NT2/D1 (cell line): ENCODE results near the gene POTEF.
"Not testable (repeated sequence)": the region's sequence is repeated elsewhere in the genome, so short reads cannot be mapped to it uniquely, and the experiment has no call there.

Source experiments
- DNase-seq: peaks from one replicate; pipeline ENCODE4 v3.0.0-alpha.2; 2011; ENCODE audit warnings: low read depth, low spot score
- H3K27me3 ChIP-seq: 2 replicates; pipeline ENCODE4 v1.6.0; 2011; ENCODE audit warnings: mild to moderate bottlenecking; ENCODE audit not compliant: insufficient read length, insufficient read depth
- H3K36me3 ChIP-seq: 2 replicates; pipeline ENCODE4 v1.6.1; 2011; ENCODE audit warnings: mild to moderate bottlenecking, low read length, mixed read lengths; ENCODE audit not compliant: insufficient read depth, insufficient read length
- H3K4me1 ChIP-seq: 2 replicates; pipeline ENCODE4 v1.5.1; 2011; ENCODE audit not compliant: insufficient read depth, insufficient read length
- H3K4me3 ChIP-seq: 2 replicates; pipeline ENCODE4 v1.5.1; 2011; ENCODE audit warnings: low read depth; ENCODE audit not compliant: insufficient read length
- H3K9ac ChIP-seq: 2 replicates; pipeline ENCODE4 v1.6.0; 2011; ENCODE audit warnings: low read depth; ENCODE audit not compliant: insufficient read length
- H3K9me3 ChIP-seq: 2 replicates; pipeline ENCODE4 v1.5.1; 2011; ENCODE audit warnings: mild to moderate bottlenecking, low read length; ENCODE audit not compliant: insufficient read depth
- SUZ12 ChIP-seq: IDR thresholded peaks from 2 replicates; pipeline ENCODE4 v1.6.1; 2011; ENCODE audit not compliant: insufficient read length, insufficient read depth; ENCODE audit errors: extremely low read depth
- YY1 ChIP-seq: IDR thresholded peaks from 2 replicates; pipeline ENCODE4 v1.6.1; 2011; ENCODE audit not compliant: insufficient read length, insufficient read depth
- ZNF274 ChIP-seq: IDR thresholded peaks from 2 replicates; pipeline ENCODE4 v1.6.1; 2011; ENCODE audit warnings: mild to moderate bottlenecking, low read depth, low read length

The POTEF gene

GRCh38 chr2:130150181-130151144 is 21.4 kb upstream of the POTEF start:
- DNase-seq: no peak
- Histone ChIP-seq H3K4me1 (no peaks in the 10 kb centered on the region), H3K4me3 (no peak overlapping the region), H3K9ac (no peak overlapping the region), H3K36me3 (peaks cover 49% of the 10 kb centered on the region), H3K9me3 (no peaks in the 10 kb centered on the region), H3K27me3 (no peaks in the 10 kb centered on the region)
- no peak for TF ChIP-seq YY1
- TF ChIP-seq SUZ12: no peak
- TF ChIP-seq ZNF274: no peak

GRCh38 chr2:130148515-130148914 is 19.5 kb upstream of the POTEF start:
- not testable (repeated sequence) for DNase-seq, H3K9me3 ChIP-seq, H3K27me3 ChIP-seq, H3K4me1 ChIP-seq, H3K4me3 ChIP-seq, H3K9ac ChIP-seq
- H3K36me3 ChIP-seq: peaks cover 30% of the 10 kb centered on the region

- H3K36me3 ChIP-seq, H3K4me1 ChIP-seq, H3K9ac ChIP-seq, H3K9me3 ChIP-seq: not testable (repeated sequence)
- H3K4me3 ChIP-seq: peak within 1 kb of the TSS; percentile 24
- peaks cover 13% of the 10 kb centered on the region for H3K27me3 ChIP-seq
- peak; percentile 16 for DNase-seq
Measured at GRCh38 chr2:130145006-130145414, 16.0 kb upstream of the POTEF start, which contains the start of gene CCDC74B. CCDC74B (minus strand) TSS chr2:130145112; CDS start chr2:130144996, 116 bp downstream.

- H3K4me3 ChIP-seq, H3K4me1 ChIP-seq, H3K9me3 ChIP-seq, H3K36me3 ChIP-seq, DNase-seq: not testable (repeated sequence)
- Histone ChIP-seq H3K27me3 (peaks cover 13% of the 10 kb centered on the region), H3K9ac (peak overlapping the region; percentile 4)
Measured at GRCh38 chr2:130143266-130144039, 14.4 kb upstream of the POTEF start.

- H3K9me3 ChIP-seq, H3K9ac ChIP-seq, H3K4me1 ChIP-seq, H3K36me3 ChIP-seq, H3K4me3 ChIP-seq, DNase-seq: not testable (repeated sequence)
- peaks cover 13% of the 10 kb centered on the region for H3K27me3 ChIP-seq
Measured at GRCh38 chr2:130142396-130143265, 13.6 kb upstream of the POTEF start.

- DNase-seq, H3K9me3 ChIP-seq, H3K4me1 ChIP-seq, H3K9ac ChIP-seq, H3K36me3 ChIP-seq, H3K4me3 ChIP-seq: not testable (repeated sequence)
- peaks cover 13% of the 10 kb centered on the region for H3K27me3 ChIP-seq
Measured at GRCh38 chr2:130141645-130142370, 12.8 kb upstream of the POTEF start.

GRCh38 chr2:130141002-130141401 is 12.0 kb upstream of the POTEF start:
- DNase-seq, H3K4me1 ChIP-seq, H3K4me3 ChIP-seq, H3K9me3 ChIP-seq, H3K9ac ChIP-seq, H3K36me3 ChIP-seq: not testable (repeated sequence)
- peaks cover 13% of the 10 kb centered on the region for H3K27me3 ChIP-seq

- not testable (repeated sequence) for H3K36me3 ChIP-seq, H3K4me1 ChIP-seq, H3K4me3 ChIP-seq, DNase-seq, H3K9ac ChIP-seq, H3K9me3 ChIP-seq
- peaks cover 13% of the 10 kb centered on the region for H3K27me3 ChIP-seq
Measured at GRCh38 chr2:130140516-130140915, 11.5 kb upstream of the POTEF start.

GRCh38 chr2:130139331-130140280 is 10.6 kb upstream of the POTEF start:
- not testable (repeated sequence) for H3K4me1 ChIP-seq, DNase-seq

More at GRCh38 chr2:130139331-130140280, 10.6 kb upstream of the POTEF start:
- H3K4me3 ChIP-seq, H3K9ac ChIP-seq, H3K9me3 ChIP-seq, H3K36me3 ChIP-seq: not testable (repeated sequence)
- peaks cover 13% of the 10 kb centered on the region for H3K27me3 ChIP-seq
